NCI-H2196 treated with DMSO at 0.1 percent for 48 hours (cell line): ENCODE data around the gene DOCK4.

Source experiments
- DNase-seq: peaks from one replicate; lab custom pipeline; 2025; ENCODE audit not compliant: unreplicated experiment; lab: John Stamatoyannopoulos, UW

DOCK4 gene

GRCh38 chr7:111697771-111698170 is 508.4 kb downstream of the DOCK4 start:
- no peak for DNase-seq

DNA sequence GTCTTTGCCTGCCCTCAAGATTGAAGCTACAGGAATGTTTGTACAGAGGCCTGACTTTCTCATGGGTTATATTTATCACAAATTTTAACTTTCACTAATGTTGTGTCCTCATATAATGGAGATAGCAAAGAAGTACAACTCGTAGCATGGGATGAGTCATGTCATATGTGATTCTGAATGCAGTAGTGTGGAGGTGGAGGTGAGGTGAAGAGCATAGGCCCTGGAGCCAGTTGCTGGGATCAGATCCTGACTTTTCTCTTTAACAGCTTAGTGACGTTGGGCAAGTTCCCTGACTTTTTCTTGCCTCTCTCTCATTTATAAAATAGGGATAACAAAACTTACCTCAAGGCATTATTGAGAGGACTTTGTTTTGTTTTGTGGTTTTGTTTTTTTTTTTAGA is 511.8 kb downstream of the DOCK4 start:
- no peak for DNase-seq

- DNase-seq = no peak
Measured at GRCh38 chr7:111690364-111691111, 515.7 kb downstream of the DOCK4 start.

DNA sequence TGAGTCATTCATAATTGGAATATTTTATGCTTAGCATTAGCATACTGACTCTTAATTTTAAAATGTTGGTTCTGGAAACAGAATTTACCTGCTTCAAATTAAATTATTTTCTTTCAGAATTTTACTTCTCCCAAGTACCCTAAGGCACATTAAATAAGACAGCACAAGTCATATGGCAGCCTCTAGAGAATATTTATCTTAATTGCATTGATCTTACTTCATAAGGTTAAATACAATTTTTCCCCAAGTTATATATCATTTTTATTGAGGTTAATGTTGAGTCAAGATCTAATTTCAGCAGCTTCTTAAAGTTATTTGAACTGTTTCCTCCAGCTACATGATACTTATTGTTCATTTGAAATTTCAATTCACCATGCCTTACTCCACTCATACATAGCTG is 520.9 kb downstream of the DOCK4 start:
- DNase-seq = no peak

- DNase-seq = no peak
Measured at GRCh38 chr7:111682588-111683340, 523.4 kb downstream of the DOCK4 start.

DNA sequence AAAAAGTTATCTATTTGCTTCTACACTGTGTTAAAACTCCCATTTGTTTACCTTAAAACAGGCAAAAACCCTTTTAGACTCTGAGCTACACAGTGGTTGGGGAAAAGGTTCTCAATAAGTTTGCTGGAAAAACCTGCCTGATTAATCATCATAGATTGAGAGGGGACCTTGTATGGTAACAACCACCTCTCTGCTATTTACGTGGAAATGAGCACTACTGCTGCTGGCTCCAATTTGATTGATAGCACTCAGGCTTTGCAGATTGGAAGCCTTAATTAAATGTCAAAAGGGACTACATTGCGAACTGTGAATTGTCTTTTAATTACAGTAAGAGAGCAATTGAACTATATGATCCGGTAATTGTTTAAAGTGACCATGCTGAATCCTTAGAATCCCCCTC is 525.0 kb downstream of the DOCK4 start:
- no peak for DNase-seq

- no peak for DNase-seq
Measured at GRCh38 chr7:111678986-111679385, 527.2 kb downstream of the DOCK4 start.

GRCh38 chr7:111678281-111678680 is 527.9 kb downstream of the DOCK4 start:
- DNase-seq = no peak

GRCh38 chr7:111677848-111678247 is 528.4 kb downstream of the DOCK4 start:
- DNase-seq = no peak

- DNase-seq = no peak
Measured at GRCh38 chr7:111676811-111677210, 529.4 kb downstream of the DOCK4 start.
